ENCODE data around the gene FHIT. TPM values are rescaled to one million over a fixed set of nuclear protein-coding genes. Genes with fewer than 3 reads are reported as not detected.

FHIT gene
- total RNA-seq, 1 donor from 2014 or later = 1.3 TPM

GRCh38 chr3:59856934-59857460, 1394.3 kb downstream of the FHIT start:
- no peak for DNase-seq (ENCODE audit: low read depth, low spot score)

DNA sequence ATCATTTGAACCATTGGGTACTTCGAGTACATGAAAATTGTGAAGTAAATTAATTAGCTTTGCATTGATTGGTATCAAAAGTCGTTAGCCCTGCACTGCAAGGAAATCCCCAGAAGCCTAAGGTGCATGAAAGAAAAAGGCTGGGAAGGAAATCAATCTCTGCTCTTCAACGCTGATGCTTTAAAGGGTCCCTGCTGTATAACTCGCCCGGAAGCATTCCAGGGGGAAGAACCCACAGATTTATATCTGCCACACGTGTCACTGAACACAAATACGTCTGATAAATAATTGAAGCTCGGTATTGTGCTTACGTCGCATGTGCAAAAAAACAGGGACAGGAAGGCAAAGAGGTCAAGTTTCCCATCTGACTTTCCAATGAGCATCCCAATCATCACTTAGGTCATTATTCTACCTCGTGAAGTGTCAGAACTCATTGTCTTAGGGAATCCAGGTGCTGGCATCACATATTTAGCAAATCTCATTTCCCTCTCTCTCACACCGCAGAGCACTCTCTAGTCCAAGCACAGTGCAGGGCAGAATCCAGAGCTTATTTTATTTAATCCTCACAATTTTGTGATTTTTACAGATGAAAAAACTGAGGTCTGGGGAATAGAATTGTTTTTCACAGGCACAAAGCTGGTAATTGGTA, 1397.1 kb downstream of the FHIT start:
- no peak for DNase-seq (ENCODE audit: low read depth, low spot score)

DNA sequence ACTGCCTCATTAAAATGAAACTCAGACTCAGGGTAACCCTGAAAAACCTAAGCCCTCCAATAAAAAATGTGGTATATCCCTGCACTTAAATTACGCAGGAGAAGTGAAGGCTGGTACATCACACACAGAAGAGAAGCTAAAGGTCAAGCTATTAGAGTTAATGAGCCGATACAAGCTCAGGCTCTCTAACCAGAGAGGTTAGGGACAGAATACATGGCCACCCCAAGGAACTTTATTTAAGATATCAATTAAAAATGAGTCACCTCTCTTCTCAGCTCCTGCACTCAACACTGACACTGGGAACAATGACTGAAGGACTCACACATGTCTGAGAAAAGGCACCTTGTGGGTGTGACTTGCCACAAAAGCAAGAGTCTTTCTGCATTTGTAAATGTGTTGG, 1400.8 kb downstream of the FHIT start:
- no peak for DNase-seq (ENCODE audit: low read depth, low spot score)

DNA sequence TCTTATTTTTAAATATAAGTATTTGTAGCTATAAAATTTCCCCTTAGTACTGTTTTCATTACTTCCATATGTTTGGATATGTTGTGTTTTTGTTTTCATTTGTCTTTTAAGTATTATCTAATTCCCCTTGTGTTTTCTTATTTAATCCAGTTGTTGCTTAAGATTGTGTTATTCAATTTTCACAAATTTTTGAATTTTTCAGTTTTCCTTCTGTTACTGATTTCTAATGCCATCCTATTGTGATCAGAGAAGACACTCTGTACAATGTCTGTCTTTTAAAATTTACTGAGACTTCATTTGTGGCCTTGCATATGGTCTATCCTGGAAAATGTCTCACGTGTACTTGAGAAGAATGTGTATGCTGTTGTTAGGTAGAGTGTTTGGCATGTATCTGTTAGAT, 1405.9 kb downstream of the FHIT start:
- DNase-seq (ENCODE audit: low read depth, low spot score) = no peak

DNA sequence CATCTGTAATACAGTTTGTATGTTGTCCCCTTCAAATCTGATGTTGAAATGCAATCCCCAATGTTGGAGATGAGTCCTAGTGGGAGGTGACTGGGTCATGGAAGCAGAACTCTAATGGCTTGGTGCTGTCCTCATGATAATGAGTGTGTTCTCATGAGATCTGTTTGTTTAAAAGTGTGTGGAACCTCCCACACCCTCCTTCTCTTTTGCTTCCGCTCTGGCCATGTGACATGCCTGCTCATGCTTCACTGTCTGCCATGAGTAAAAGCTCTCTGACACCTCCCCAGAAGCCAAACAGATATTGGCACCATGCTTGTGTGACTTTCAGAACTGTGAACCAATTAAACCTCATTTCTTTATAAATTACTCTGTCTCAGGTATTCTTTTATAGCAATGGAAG, 1407.4 kb downstream of the FHIT start:
- DNase-seq (ENCODE audit: low read depth, low spot score) = no peak

DNA sequence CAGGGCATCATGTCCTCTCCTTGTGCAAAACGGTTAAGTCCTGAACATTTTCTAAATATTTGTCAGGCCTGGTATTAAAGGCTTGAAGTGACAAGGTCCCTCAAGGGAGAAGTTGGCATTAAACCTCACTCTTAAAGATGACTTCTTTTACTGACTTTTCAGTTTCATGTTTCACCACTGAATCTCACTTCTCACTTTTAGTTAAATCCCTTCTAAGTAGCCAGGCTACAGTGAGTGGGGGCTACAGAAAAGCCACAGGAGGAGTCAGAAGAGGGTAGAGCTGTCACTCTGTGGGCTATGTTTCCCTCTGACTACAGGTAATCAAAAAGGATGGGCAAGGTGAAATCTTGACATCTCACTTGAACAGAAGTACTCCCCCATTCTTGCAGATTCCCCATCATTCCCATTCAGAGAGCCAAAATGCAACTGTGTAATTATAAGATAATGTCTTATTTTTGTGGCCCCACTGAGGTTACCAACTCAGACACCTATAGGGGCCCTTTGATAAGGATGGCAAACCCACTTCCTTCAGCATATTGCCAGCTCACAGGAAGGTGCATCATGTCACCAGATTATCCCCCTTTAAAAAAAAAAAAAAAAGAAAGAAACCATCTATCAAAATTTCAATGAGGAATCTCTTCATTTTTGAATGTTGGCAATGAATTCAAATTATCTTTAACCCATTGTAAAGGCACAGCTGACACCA, 1411.3 kb downstream of the FHIT start:
- no peak for DNase-seq (ENCODE audit: low read depth, low spot score)

DNA sequence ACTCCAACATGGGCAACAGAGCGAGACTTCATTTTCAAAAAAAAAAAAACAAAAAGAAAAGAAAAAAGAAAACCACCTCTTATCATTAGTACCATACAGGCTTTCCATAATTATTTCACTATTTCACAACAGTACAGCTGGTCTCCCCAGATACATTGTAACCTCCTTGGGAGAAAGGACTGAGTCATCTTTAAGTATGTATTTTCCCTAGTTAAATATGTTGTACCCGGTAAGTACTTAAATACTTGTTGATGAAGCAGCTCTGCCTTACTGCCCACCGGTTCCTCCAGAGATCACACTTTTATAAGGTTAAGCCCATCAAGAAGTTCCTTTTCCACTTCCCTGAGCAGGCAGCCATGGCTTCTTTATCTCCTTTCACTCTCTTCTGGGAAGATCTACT, 1412.0 kb downstream of the FHIT start:
- no peak for DNase-seq (ENCODE audit: low read depth, low spot score)

- no peak for DNase-seq (ENCODE audit: low read depth, low spot score)
These were observed 1414.7 kb downstream of the FHIT start for GRCh38 chr3:59836531-59836930.

DNA sequence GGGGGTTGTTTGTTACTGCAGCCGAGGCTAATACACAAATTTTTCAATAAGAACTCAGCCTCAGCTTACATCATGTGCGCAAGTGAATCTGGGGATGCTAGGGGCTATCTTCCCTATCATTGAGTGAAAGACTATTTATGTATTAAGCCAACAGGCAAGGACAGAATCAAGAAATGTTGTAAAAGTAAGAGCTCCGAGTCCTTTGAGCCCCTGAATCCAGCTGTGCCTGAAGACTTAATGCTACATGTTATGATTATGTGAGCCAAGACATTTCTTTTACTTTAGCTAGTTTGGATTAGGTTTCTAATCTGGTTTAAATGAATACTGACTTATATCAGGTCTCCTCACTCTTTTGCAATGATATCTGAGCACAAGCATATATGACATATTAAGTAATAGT, 1418.5 kb downstream of the FHIT start:
- DNase-seq (ENCODE audit: low read depth, low spot score) = no peak

DNA sequence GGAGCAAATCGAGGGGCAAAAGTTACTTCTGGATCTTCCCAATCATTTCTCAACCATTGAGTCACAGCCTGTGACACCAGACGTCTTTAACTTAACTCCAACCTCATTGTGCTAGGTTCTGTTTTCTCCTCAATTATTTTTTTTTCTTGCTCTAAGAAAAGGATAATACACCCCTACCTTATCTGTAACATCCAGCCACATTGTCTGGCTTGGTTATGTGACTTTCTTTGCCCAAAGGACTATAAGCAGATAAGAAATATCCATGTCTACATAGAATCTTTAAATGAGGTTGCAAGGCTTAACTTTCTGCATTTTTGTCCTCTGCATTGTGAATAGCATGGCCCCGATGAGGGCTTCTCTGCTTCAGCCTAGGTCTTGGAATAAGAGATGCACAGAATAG, 1419.0 kb downstream of the FHIT start:
- DNase-seq (ENCODE audit: low read depth, low spot score) = no peak

DNA sequence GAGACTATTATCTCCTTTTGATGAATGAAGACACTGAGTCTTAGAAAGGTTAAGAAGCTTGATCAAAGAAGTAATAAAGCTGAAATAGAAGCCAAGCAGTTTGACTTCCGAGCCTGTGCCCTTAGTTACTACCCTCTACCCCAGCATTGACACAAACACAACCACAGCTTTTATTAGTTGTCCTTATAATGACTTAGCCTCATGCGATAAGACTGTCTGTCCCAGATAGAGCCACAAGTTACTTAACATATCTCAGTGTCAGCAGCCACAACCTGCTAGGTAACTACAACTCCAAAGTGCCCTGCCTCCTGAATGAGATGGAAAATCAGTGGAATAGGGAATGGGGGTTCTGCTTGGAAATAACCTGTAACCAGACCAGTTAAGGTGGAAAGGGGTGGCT, 1419.9 kb downstream of the FHIT start:
- no peak for DNase-seq (ENCODE audit: low read depth, low spot score)

DNA sequence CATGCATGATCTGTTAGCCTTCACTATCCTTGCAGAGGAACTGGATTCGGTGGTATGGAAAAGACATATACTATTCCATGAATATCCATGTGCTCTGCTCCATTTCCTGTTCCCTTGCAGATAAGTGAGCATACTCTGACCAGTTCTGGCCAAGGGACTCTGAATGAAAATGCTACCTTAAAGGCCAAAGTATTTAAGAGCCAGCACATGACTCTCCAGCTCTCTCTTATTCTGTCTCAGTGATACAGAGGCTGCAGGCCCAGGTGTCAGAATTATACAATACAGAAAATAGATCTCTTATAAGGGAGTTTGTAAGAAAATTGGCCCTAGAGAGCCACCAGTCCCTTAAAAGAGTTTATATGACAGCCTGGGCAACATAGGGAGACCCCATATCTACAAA, 1421.7 kb downstream of the FHIT start:
- DNase-seq (ENCODE audit: low read depth, low spot score) = no peak

GRCh38 chr3:59824876-59825275, 1426.4 kb downstream of the FHIT start:
- no peak for DNase-seq (ENCODE audit: low read depth, low spot score)

DNA sequence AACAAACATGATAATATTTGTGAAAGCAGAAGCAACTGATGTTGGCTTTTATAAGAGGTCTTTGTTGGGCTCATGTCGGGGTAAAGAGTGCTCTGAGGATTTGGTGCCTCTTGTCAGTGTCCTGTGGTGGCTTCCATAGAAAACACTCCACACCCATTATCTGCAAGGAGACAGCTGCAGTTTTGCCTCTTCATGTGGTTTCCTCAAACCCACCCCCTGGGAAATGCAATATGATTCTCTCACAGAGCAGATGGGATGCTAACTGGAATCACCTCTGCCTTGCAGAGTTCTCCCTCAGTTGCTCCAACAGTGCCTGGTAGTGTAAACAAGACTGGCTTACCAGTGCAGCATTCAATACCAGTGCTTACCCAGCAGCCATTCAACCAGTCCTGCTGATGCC, 1430.0 kb downstream of the FHIT start:
- no peak for DNase-seq (ENCODE audit: low read depth, low spot score)

DNA sequence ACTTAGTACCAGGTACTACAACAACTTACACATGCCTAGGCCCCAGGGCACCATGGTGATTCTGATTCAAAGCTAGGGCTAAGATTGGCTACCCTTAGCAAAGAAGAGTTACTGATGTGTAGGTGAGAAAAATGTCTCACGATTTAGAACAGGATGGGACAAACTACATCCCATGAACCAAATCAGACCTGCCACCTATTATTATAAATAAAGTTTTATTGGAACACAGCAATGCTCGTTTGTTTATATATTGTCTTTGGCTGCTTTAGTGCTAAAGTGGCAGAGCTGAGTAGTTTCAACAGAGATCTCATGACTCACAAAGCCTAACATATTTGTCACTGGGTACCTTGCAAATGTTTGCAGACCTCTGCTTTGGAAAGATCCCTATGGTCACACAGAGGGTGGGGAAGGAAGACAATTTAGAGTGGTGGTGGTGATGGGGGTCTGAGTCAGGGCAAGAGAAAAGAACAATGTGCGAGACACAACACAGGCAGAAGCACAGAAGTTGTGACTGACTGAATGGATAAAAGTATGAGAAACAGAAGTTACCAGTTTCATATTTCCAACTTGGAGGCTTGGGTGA, 1430.8 kb downstream of the FHIT start:
- no peak for DNase-seq (ENCODE audit: low read depth, low spot score)

DNA sequence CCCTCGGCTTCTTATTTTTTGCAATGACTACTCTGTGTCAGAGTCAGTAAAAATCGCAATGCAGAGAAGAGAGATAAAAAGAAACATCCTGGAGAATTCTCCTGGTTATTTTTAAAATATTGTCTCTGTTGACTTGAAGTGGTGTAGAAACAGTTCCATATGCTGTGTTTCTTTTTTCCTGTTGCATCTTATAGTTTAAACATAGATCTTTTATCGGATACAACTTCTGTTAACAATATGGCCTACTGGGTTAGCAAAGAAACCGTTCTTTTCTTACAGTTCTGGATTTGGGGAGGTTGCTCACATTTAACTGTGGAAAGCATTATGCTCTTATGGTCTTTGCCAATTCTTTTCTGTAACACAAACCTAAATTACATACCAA, 1432.3 kb downstream of the FHIT start:
- no peak for DNase-seq (ENCODE audit: low read depth, low spot score)

- no peak for DNase-seq (ENCODE audit: low read depth, low spot score)
These were observed 1433.0 kb downstream of the FHIT start for GRCh38 chr3:59818033-59818918.

- no peak for DNase-seq (ENCODE audit: low read depth, low spot score)
These were observed 1433.7 kb downstream of the FHIT start for GRCh38 chr3:59817511-59817910.

GRCh38 chr3:59816312-59816711, 1434.9 kb downstream of the FHIT start:
- DNase-seq (ENCODE audit: low read depth, low spot score) = no peak

- DNase-seq (ENCODE audit: low read depth, low spot score) = no peak
These were observed 1438.1 kb downstream of the FHIT start for GRCh38 chr3:59813148-59813538.

DNA sequence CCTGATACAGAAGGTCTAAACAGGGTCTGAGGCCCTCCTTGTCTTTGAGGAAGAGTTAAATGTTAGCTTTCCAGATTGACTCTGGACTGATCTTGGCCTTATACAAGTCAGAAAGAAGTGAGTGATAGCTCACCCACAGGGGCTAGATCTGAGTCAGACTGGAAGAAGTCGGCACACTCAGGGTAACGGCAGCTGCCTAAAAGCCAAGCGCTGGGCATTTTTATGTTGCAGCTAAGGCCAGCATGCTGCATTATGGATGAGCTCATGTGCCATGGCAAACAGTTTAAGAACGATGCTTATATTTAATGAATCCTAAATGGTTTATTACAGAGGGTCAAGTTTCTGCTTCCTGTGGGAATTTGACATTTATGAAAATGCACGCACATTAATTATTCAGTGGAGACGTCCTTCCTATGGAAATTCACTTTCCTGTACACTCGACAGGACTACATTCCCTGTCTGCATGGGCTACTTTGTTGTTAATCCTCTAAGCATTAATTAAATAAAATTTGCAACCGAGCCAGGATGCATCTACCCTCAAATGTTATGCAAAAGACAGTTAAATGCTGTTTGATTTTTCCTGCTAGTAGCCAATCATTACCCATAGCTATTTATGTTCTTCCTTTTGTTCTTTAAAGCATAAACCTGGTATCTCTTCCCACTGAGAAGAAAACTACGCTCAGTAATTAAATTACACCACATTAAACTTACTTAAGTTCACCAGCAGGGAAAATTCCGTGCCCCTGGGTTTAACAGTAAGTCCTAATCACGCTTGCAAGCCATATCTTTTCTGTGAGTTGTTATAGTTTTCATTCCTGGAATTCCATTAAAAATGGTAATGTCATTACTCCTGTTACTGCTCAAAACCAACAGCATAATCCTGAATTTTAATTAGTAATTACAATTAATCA, 1438.8 kb downstream of the FHIT start:
- DNase-seq (ENCODE audit: low read depth, low spot score) = no peak
